Testis (tissue), 3 donors: ENCODE results near the gene CCND3. TPM values are rescaled to one million over a fixed set of nuclear protein-coding genes. Genes with fewer than 3 reads are reported as not detected.

ENCODE experiments used
- DNase-seq: peaks from one replicate; pipeline ENCODE4 v3.0.0-alpha.2; 2019
- H3K27ac ChIP-seq, 2 donors: fragments of 200-600 bp; sonication (generic); one replicate each; pipeline ENCODE4 v1.5.1; 2019
- H3K27me3 ChIP-seq: fragments of 200-600 bp; sonication (generic); one replicate; pipeline ENCODE4 v1.5.1; 2019
- H3K36me3 ChIP-seq: fragments of 200-600 bp; sonication (generic); one replicate; pipeline ENCODE4 v1.5.1; 2017; ENCODE audit warnings: low read depth; ENCODE audit errors: missing control alignments
- H3K4me1 ChIP-seq: fragments of 200-600 bp; sonication (generic); one replicate; pipeline ENCODE4 v1.5.1; 2019
- H3K4me3 ChIP-seq, 2 donors: fragments of 200-600 bp; sonication (generic); one replicate each; pipeline ENCODE4 v1.5.1; 2017 to 2019
- H3K9me3 ChIP-seq: fragments of 200-600 bp; sonication (generic); one replicate; pipeline ENCODE4 v1.5.1; 2017
- CTCF ChIP-seq, 3 experiments: fragments of 450-650 bp in 2 of 3; fragments of 200-600 bp in 1 of 3; sonication (generic) in 1 of 3; IDR thresholded peaks; one replicate each; pipeline ENCODE4 v1.5.1; 2016 to 2019; ENCODE audit warnings: antibody characterized with exemption in 3 of 3, mild to moderate bottlenecking in 2 of 3, moderate library complexity in 1 of 3
- POLR2A ChIP-seq: fragments of 450-650 bp; IDR thresholded peaks from one replicate; pipeline ENCODE4 v1.6.1; 2017; ENCODE audit warnings: antibody characterized with exemption, mild to moderate bottlenecking, moderate library complexity
- WGBS, 2 donors: methylation state at CpG; one replicate each; pipeline ENCODE4 v1.1.5; 2018; 5-methylcytosine and 5-hydroxymethylcytosine counted together
- intact Hi-C: fragments of 100-400 bp; cut with DNase I; formaldehyde crosslinking; loops from one replicate; pipeline ENCODE4 v1.15.1; 2023; ENCODE audit warnings: low total_unique reads
- polyA plus RNA-seq: library from polyadenylated mRNA; stranded (reverse); fragments of 350-450 nt; fragmentation: Illumina TruSeq; extraction: RNeasy Lipid Tissue Mini Kit (QIAGEN cat#74804); gene quantifications from one replicate; pipeline ENCODE4 v1.2.3, GENCODE V29; 2014; ENCODE audit warnings: low read depth, low replicate concordance; ENCODE audit not compliant: insufficient read depth
- total RNA-seq, 2 donors: library from RNA; depleted of rRNA; stranded (reverse); fragments of >200 nt; gene quantifications; one replicate each; pipeline ENCODE4 v1.2.3, GENCODE V29; 2016

Gene CCND3
- total and polyA plus RNA-seq, 3 donors from 2014 or later = 21.2 to 32.9 (median 27.9) TPM

- peaks cover 6% of the 10 kb centered on the region for H3K4me1 ChIP-seq
- H3K36me3 ChIP-seq = no peaks in the 10 kb centered on the region
- H3K4me3 ChIP-seq = peak within 1 kb of the TSS; percentile 58 to 79
- H3K27me3 ChIP-seq = no peaks in the 10 kb centered on the region
- TF ChIP-seq POLR2A (no peak), CTCF (IDR thresholded peaks at IDR 0.05) (no peak)
- intact Hi-C loops = no loop called here
- 0 to 2% methylated on average over 28 to 51 of the region's 55 CpGs for WGBS, 2 donors
- peak within 1 kb of the TSS; percentile 57 to 69 for H3K27ac ChIP-seq
- H3K9me3 ChIP-seq = no peaks in the 10 kb centered on the region
- peak; percentile 95 for DNase-seq
Measured at GRCh38 chr6:41895300-41896233, 46.0 kb downstream of the CCND3 start, which contains the start of gene USP49. USP49 (minus strand) TSS chr6:41895375; CDS start chr6:41806983, 88,392 bp downstream.

- TF ChIP-seq POLR2A = no peak
- TF ChIP-seq CTCF (IDR thresholded peaks at IDR 0.05) = no peak
- intact Hi-C loops = no loop called here
Measured at GRCh38 chr6:41894366-41895299, 47.0 kb downstream of the CCND3 start.

GRCh38 chr6:41892921-41893564 lies 48.6 kb downstream of the CCND3 start:
- TF ChIP-seq CTCF (IDR thresholded peaks at IDR 0.05) (no peak), POLR2A (no peak)
- WGBS, 2 donors = 52 to 59% methylated on average over 4 of the region's 4 CpGs
- Histone ChIP-seq H3K9me3 (no peaks in the 10 kb centered on the region), H3K36me3 (no peaks in the 10 kb centered on the region), H3K4me1 (peaks cover 6% of the 10 kb centered on the region), H3K27ac (no peak overlapping the region), H3K27me3 (no peaks in the 10 kb centered on the region), H3K4me3 (no peak overlapping the region)
- no peak for DNase-seq
- intact Hi-C loops = no loop called here

More at GRCh38 chr6:41894366-41895299, 47.0 kb downstream of the CCND3 start:
- H3K27ac ChIP-seq = peak overlapping the region in 1 of 2 donors; percentile 57
- 1 to 4% methylated on average over 50 to 54 of the region's 56 CpGs for WGBS, 2 donors
- no peak for DNase-seq
- no peaks in the 10 kb centered on the region for H3K9me3 ChIP-seq
- peak overlapping the region; percentile 58 to 79 for H3K4me3 ChIP-seq
- no peaks in the 10 kb centered on the region for H3K27me3 ChIP-seq
- no peaks in the 10 kb centered on the region for H3K36me3 ChIP-seq
- H3K4me1 ChIP-seq = peaks cover 6% of the 10 kb centered on the region

GRCh38 chr6:41887331-41887751 lies 54.3 kb downstream of the CCND3 start:
- TF ChIP-seq CTCF (IDR thresholded peaks at IDR 0.05) = no peak
- TF ChIP-seq POLR2A = no peak
- H3K36me3 ChIP-seq = no peaks in the 10 kb centered on the region
- no peak overlapping the region for H3K27ac ChIP-seq
- H3K4me1 ChIP-seq = no peaks in the 10 kb centered on the region
- no peak for DNase-seq
- intact Hi-C loops = no loop called here
- 72% methylated on average over 4 of the region's 4 CpGs for WGBS, 2 donors
- H3K9me3 ChIP-seq = no peaks in the 10 kb centered on the region
- no peak overlapping the region for H3K4me3 ChIP-seq
- no peaks in the 10 kb centered on the region for H3K27me3 ChIP-seq
